Measurements from ENCODE around the gene NAT8L. TPM values are rescaled to one million over a fixed set of nuclear protein-coding genes. Genes with fewer than 3 reads are reported as not detected.

Gene NAT8L
- total RNA-seq, 1 experiment from 2014 or later = 9.2 TPM

DNA sequence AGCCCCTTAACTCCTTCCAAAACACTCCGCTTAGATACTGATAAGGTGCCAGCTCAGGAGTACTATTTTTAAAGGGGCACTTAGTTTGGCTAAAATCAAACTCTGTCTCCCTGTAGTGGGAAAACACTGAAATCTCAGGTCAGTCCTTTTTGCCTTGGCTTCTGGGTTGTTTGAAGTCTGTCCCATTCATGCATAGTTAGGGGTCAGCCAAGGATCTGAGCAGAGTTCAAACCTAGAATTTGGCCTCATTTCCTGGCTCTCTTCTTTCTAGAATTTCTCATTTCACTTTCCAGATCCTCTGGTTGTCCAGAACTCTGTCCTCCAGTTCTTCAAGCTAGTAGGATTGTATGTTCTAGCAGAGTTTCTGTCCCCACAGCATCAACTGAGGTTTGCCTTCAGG is 31.5 kb downstream of the NAT8L start:
- Histone ChIP-seq H3K4me1 (ENCODE audit: control insufficient read depth in 1 of 2, insufficient read depth in 2 of 2, low read length in 2 of 2) (peaks cover 5 to 9% of the 10 kb centered on the region in 2 experiments), H3K4me2 (ENCODE audit: low read length) (no peak overlapping the region), H3K27ac (ENCODE audit: low read depth, low read length) (no peak overlapping the region), H4K20me1 (ENCODE audit: insufficient read depth) (no peaks in the 10 kb centered on the region), H3K27me3 (ENCODE audit: insufficient read depth, low read length) (no peaks in the 10 kb centered on the region), H3K9me3 (ENCODE audit: control insufficient read depth in 1 of 2, insufficient read depth in 1 of 2, low read depth in 1 of 2, low read length in 2 of 2) (no peaks in the 10 kb centered on the region), H3K9ac (ENCODE audit: low read length) (no peak overlapping the region), H3K9me2 (ENCODE audit: insufficient read depth) (no peaks in the 10 kb centered on the region), H3K79me2 (ENCODE audit: insufficient read depth, low read length) (no peaks in the 10 kb centered on the region), H2AFZ (ENCODE audit: low read depth, low read length, poor library complexity, severe bottlenecking) (no peak overlapping the region), H3K4me3 (replicated peaks in 1 of 2; ENCODE audit: low read depth in 1 of 2, low read length in 2 of 2) (no peak overlapping the region), H3K36me3 (ENCODE audit: control insufficient read depth in 1 of 2, insufficient read depth in 2 of 2, low read length in 2 of 2) (no peaks in the 10 kb centered on the region)
- ChIA-PET CTCF (no interaction called here), POLR2A (no interaction called here), RAD21 (ENCODE audit: low non-redundant PET in 1 of 2, low total read pairs in 2 of 2, uncharacterized antibody in 2 of 2, unreplicated experiment in 2 of 2) (no interaction called here)
- no TSS peak for BruUV-seq (replicated peaks)
- no peak for ATAC-seq
- no peak for DNase-seq (ENCODE audit: low read depth, low spot score)
- intact Hi-C loops (cut with micrococcal nuclease) = no loop called here
- TF ChIP-seq FOSL1 (IDR thresholded peaks at IDR 0.05; ENCODE audit: low read depth) (no peak), EZH2 (IDR thresholded peaks at IDR 0.05) (no peak), CEBPB (IDR thresholded peaks at IDR 0.05; ENCODE audit: low read depth) (no peak), RAD21 (IDR thresholded peaks at IDR 0.05; ENCODE audit: low read depth) (no peak), YY1 (IDR thresholded peaks at IDR 0.05; ENCODE audit: extremely low read depth, insufficient replicate concordance, low read depth, low read length) (no peak), SRF (IDR thresholded peaks at IDR 0.05; ENCODE audit: low read depth) (no peak), EGR1 (IDR thresholded peaks at IDR 0.05; ENCODE audit: low read depth) (no peak), EZH2phosphoT487 (IDR thresholded peaks at IDR 0.05; ENCODE audit: borderline replicate concordance) (no peak)
- TF ChIP-seq, protein P1, sequence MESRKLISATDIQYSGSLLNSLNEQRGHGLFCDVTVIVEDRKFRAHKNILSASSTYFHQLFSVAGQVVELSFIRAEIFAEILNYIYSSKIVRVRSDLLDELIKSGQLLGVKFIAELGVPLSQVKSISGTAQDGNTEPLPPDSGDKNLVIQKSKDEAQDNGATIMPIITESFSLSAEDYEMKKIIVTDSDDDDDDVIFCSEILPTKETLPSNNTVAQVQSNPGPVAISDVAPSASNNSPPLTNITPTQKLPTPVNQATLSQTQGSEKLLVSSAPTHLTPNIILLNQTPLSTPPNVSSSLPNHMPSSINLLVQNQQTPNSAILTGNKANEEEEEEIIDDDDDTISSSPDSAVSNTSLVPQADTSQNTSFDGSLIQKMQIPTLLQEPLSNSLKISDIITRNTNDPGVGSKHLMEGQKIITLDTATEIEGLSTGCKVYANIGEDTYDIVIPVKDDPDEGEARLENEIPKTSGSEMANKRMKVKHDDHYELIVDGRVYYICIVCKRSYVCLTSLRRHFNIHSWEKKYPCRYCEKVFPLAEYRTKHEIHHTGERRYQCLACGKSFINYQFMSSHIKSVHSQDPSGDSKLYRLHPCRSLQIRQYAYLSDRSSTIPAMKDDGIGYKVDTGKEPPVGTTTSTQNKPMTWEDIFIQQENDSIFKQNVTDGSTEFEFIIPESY (IDR thresholded peaks at IDR 0.05; ENCODE audit: extremely low read depth, insufficient replicate concordance, low read length) = no peak
- TF ChIP-seq, protein P2, sequence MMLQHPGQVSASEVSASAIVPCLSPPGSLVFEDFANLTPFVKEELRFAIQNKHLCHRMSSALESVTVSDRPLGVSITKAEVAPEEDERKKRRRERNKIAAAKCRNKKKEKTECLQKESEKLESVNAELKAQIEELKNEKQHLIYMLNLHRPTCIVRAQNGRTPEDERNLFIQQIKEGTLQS (IDR thresholded peaks at IDR 0.05) = no peak
